ENCODE measurements around the gene DNAH8. TPM values are rescaled to one million over a fixed set of nuclear protein-coding genes. Genes with fewer than 3 reads are reported as not detected.

The DNAH8 gene
- total RNA-seq, 4 donors from 2014 or later = not detected

- ATAC-seq (ENCODE audit: low FRiP score) = no peak
- TF ChIP-seq CTCF (IDR thresholded peaks at IDR 0.05) = no peak
- no peak for DNase-seq (ENCODE audit: low spot score)
Measured at GRCh38 chr6:39061588-39061987, 346.5 kb downstream of the DNAH8 start.

- no peak for TF ChIP-seq CTCF (IDR thresholded peaks at IDR 0.05)
- no peak for DNase-seq (ENCODE audit: low spot score)
- ATAC-seq (ENCODE audit: low FRiP score) = no peak
Measured at GRCh38 chr6:39062014-39062740, 347.1 kb downstream of the DNAH8 start.

- no peak for TF ChIP-seq CTCF (IDR thresholded peaks at IDR 0.05)
- ATAC-seq (ENCODE audit: low FRiP score) (no peak), DNase-seq (ENCODE audit: low spot score) (no peak)
Measured at GRCh38 chr6:39063526-39063925, 348.4 kb downstream of the DNAH8 start.

- DNase-seq (ENCODE audit: low spot score) (no peak), ATAC-seq (ENCODE audit: low FRiP score) (no peak)
- TF ChIP-seq CTCF (IDR thresholded peaks at IDR 0.05) = no peak
Measured at GRCh38 chr6:39065561-39065960, 350.4 kb downstream of the DNAH8 start.

GRCh38 chr6:39068391-39068790 lies 353.3 kb downstream of the DNAH8 start:
- ATAC-seq (ENCODE audit: low FRiP score) = no peak
- DNase-seq (ENCODE audit: low spot score) = no peak
- no peak for TF ChIP-seq CTCF (IDR thresholded peaks at IDR 0.05)

- no peak for TF ChIP-seq CTCF (IDR thresholded peaks at IDR 0.05)
- ATAC-seq (ENCODE audit: low FRiP score) (no peak), DNase-seq (ENCODE audit: low spot score) (no peak)
Measured at GRCh38 chr6:39072830-39073229, 357.7 kb downstream of the DNAH8 start.

Measured in omental fat pad (tissue), 4 donors.